Stimulated activated CD8-positive, alpha-beta memory T cell treated with anti-CD3 and anti-CD28 coated beads, Interleukin-7, amount 100 ng/mL, for 48 hours (primary cell): ENCODE data around the gene VGLL3.
"Not testable (repeated sequence)": the region's sequence is repeated elsewhere in the genome, so short reads cannot be mapped to it uniquely, and the experiment has no call there.

Experiments used
- DNase-seq, 2 donors: peaks; one replicate each; pipeline ENCODE4 v3.0.0-alpha.2; 2020; ENCODE audit warnings: low read depth in 1 of 2; ENCODE audit errors: extremely low read depth in 1 of 2

VGLL3 gene, protein sequence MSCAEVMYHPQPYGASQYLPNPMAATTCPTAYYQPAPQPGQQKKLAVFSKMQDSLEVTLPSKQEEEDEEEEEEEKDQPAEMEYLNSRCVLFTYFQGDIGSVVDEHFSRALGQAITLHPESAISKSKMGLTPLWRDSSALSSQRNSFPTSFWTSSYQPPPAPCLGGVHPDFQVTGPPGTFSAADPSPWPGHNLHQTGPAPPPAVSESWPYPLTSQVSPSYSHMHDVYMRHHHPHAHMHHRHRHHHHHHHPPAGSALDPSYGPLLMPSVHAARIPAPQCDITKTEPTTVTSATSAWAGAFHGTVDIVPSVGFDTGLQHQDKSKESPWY

DNA sequence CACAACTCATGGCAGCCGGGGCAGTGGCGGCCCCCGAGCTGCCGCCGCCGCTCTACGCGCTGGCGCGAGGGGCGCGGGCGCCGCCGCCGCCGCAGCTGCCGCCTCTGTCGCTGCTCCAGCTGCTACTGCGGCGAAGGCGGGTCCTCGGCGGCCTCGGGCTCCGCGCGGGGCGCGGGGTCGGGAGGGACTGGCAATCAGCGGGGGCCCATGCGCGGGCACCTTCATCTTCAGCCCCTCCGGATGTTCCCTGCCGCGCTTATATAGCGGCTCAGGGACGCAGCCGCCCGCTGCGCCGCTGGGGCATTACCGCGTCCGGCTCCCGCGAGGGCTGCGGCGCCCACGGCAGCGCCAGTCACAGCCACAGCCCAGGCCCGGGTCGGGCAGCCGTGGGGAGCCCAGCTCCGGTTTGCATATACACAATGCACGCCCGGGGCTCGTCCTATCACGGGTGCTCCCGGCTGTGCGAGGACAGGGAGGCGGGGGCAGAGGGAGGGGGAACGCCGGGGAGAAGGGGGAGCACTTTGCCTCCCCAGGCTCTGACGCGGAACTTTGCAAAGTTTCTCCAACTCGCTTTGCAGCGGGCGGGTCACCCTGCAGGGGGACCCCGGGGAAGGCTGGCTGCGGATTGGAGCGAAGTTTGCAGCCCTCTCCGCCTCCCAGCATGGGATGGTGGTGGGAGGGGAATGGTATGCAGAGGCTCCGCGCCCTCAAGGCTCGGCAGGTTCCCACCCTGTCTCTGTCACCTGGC is at the start of gene VGLL3:
TSS of gene VGLL3 (minus strand) at position 416 of the 748 bp plus-strand sequence. CDS start at position 10, 406 bp downstream.
- DNase-seq, result no peak

DNA sequence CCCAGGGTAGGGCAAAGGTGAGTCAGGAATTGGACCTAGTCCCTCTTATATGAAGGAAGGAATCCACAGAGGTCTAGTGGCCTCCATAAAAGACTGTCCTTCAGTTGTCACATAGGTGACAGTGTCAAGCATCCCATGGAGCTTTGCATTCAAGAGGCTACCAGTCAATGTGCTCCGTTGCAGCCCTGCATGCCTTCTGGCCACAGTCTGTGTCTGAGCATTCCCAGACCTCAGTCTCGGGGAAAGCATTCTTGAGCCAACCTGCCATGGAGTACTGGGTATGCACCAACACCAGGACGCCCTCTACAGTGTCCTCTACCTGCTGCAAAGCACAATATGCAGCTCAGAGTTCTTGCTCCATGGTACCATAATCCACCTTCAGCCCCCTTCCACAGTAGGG is 46.7 kb upstream of the VGLL3 start:
- DNase-seq, result no peak

DNA sequence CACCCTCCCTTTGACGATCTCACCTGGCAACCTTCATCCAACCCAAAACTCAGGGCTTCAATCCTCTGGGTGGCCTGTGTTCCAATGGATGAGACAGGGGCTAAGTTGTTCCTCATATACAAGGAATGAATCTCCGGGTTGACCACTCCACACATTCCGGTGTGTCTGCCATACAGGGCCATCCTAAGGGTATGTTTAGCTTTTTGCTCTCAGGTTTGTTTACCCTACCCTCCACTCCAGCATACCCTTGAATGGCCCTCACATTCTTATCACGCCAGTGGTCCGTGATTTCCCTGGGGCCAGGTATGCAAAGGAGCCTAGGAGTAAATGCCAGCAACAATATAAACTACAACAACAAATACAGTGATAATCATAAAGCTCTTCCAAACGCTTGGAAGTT is 45.7 kb upstream of the VGLL3 start:
- no peak for DNase-seq

DNA sequence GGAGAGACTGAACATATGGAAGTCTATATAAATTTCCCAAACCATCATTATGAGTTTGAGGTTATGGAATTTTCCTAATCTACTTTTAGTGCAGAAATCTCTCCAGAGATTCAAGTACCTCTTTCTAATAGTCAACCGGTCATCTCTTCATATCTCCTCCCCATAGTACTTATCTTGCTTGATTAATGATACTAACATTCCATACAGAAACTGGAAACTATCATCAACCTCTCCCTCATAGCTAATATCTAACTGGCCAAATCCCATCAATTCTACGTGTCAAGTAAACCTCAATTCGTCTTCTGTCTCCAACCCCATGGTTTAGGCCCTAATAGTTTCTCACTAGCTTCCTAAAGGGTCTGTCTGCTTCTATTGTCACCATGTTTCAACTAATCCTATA is 44.4 kb upstream of the VGLL3 start:
- no peak for DNase-seq

DNA sequence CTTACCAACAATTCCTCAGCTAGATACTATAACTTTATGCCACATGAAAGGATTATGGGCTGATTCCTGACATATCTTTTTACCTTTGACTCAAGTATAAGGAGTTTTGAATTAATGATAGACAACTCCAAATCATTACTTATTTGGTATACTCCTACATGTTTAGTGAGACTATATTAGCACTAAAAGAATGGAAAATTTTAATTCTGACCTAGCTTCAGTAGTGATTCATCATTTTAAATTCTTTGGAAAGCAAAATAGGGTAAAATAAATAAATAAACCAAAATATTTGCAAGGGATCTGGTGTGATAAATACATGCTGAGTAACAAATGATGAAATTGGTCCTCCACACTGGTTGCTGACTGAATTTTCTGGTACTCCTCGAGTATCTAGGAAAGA is 42.3 kb upstream of the VGLL3 start:
- no peak for DNase-seq

DNA sequence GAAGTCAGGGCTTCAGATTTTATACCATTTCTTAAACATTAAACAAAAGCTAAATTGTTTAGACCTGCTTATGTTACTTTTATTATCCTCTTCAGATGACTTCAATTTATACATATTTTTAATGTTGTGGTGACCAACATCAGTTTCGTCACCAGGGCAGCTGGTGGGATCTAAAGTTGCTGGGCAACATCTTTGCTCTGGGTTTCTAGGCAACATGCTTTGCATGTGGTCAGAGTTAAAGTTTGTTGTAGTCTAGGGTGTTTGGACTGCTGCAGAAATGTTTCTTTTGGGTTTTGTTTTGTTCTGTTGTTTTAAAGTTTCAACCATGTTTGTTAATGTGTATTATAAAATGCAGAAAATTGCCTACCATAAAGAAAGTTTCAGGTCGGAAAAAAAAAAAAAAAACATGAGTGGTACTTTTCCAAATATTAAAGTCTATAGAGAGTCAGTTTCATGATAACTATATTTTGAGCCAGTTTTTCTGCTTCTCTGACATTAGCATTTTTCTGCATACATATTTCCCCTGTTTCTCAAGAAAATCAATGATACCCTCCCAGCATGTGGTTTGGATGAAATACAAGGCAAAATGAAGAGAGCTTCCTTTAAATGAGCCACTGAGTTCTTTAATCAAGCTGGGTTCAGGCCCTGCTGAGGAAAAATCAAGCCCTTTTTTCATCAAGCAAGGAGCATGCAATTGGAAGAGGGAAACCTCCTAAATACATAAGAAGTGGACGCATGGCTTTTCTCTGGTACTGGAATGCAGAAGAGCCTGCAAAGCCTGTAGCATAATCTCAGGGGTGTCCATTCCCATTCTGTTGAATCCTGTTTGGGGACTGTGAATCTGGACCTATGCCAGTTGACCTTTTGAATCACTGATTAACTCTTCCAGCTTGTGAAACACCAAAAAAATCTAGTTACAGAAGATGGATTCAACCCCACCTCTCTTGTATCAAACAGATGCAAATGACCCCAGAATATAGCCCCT is 35.0 kb upstream of the VGLL3 start:
- DNase-seq, result no peak

DNA sequence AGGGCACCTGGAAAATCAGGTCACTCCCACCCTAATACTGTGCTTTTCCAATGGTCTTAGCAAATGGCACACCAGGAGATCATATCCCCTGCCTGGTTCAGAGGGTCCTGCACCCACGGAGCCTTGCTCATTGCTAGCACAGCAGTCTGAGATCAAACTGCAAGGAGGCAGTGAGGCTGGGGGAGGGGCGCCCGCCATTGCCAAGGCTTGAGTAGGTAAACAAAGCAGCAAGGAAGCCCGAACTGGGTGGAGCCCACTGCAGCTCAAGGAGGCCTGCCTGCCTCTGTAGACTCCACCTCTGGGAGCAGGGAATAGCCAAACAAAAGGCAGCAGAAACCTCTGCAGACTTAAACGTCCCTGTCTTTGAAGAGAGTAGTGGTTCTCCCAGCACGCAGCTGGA is 26.4 kb upstream of the VGLL3 start:
- not testable (repeated sequence) for DNase-seq

DNA sequence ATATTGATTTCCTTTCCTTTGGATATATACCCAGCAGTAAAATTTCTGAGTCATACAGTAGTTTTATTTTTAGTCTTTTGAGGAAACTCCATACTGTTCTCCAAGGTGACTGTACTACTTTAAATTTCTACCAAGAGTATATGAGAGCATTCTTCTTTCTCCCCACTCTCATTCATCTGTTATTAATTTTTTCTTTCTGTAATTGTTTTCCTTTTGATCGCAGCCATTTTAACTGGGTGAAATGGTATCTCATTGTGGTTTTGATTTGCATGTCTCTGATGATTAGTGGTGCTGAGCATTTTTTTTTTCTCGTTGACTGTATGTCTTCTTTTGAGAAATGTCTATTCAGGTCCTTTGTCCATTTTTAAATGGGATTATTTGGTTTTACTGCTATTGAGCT is 18.3 kb upstream of the VGLL3 start:
- no peak for DNase-seq

DNA sequence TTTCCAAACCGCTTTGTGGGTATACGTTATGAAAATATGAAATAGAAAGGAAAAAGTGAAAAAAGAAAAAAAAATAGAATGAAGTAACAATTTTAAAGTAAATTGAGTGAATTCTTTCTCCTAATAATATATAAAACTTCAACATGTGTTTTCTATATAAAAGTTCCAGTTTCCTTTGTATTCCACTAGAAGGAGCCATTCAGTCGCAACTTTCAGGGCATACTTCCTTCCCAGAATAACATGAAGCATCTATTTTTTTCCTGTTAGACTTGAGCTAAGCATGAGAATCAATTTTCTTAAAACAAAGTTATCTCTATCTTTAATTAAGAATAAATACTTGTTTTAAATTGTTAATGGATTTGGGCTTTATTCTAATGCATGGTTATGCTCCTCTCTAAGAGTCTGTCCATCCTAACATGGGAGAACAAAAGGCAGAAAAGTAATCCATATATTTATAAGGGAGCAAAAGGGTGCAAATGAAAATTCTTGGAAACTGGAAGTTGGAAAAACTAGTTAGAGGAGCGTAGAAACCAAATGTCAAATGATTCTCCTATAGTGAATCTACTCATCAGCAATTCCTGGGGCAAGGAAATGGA is 16.0 kb upstream of the VGLL3 start:
- DNase-seq, result no peak

DNA sequence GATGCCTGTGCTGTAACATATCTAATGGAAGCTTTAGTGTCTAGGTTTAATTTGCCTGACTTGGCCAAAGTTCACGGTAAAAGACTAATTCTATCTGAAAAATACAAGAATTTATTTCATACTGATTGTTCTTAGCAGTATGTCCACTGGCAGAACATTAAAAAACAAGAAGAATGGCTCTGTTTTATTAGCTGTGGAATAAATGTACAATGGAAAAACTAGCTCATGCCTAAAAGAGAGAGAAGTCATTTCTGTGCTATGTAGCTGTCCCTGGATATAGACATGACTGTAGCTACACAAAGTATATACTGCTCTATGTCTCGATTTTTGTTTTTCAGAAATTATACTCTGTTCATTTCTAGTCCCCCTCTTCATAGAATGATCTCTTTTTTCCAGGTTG is 13.9 kb upstream of the VGLL3 start:
- DNase-seq, result no peak

DNA sequence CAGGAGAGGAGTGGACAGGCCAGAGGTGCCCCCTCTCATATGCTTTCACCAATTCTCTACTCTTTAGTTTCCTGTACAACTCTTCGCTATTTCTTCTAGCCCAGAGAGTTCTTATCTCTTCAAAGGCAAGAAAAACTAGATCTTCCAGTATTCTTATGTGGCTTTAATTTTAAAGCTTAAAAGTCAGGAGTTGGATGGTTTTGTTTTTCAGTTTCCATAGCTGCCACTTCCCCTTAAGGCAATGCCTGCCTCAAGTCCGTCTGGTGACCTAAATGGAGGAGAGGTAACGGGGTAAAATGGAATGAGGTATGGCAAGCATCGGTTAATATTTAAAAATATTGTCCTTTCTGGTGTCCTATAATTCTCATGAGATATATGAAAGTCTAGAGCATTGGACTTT is 11.4 kb upstream of the VGLL3 start:
- DNase-seq, result no peak

DNA sequence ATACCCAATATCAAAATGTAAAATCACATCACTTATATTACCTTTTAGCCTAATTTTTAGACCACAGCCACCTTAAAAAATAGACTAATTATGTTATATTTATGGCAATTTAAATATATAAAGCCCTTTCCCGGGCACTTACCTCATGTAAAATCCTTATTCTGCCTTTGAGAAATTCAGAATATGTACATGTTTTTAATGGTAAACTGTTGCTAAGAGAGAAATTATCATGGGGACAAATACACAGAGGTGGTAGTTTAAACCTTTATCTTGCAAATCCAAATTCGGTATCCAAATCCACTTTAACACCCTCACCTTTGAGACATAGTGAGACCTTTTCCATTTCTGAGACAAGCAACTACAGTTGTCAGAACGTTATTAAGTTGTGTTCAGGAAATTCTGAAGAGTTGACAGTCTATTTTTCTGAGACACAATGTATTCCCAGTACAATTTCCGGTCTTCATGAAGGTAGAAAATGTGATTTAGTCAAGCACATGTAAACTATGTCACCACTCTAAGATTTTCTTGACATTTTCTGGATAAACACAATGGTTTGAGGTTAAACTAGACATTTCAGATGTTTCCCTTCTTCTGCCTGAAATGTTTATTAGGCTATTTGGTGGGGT is 10.6 kb upstream of the VGLL3 start:
- no peak for DNase-seq

DNA sequence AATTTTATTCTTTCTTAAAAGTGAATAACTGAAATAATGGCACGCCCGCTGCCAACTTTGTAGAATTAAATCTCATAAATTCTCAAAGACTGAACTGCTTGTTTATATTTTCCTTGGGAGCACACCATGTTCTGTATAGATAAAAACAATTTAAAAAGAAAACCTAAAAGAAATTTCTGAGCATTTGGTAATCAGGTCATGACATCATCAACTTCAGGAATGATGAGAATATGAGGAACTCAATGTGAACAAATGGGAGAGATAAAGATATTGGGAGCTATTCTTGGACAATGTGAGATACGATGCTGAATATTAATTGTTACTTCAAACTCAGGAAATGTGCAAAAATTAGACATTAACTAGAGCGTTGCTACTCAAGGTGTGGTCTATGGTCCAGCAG is 10.0 kb upstream of the VGLL3 start:
- DNase-seq, result no peak

DNA sequence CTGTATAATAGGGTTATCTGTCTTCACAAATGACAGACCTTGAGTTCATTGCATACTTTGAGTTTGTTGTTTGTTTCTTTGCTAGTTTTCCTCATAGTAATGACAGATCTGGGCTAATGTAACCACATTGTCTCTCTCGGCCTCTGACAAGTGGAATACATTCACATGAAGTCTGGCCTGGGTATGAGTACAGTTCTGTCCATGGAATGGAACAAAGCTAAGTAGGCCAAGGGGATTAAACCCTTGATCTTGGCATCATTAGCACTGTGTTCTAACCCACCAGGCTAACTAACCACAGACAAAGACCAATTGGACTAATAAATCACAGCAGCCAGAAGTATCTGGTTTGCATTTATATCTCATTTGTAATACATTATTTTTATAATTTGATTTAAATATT is 7.6 kb upstream of the VGLL3 start:
- no peak for DNase-seq

DNA sequence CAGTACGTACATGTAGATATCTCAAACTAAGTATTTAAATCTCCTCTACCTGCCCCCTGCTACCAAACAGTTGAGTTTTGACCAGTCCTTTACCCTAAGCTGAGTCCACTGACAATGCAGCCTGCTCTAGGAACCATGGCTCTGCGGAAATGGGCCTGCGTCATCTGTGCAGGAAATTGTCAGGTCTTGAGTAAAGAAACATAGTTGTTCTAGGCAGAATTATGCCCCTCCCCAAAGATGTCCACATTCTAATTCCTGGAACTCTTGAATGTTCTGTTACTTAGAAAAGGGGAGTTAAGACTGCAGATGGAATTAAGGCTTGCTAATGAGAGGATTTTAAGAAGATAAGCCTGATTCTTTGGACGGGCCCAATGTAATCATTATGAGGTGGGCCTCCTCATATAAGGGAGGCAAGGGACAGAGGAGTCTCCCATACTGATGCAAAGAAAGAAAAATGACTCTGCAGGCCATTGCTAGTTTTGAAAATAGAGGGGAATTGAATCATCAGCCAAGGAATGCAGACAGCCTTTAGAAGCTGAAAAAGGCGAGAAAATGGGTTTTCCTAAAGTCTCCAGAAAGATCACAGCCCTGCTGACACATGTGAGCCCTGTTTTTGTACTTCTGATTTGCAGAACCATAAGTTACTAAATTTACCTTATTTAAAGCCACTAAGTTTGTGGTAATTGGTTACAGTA is 5.5 kb upstream of the VGLL3 start:
- DNase-seq, result no peak

DNA sequence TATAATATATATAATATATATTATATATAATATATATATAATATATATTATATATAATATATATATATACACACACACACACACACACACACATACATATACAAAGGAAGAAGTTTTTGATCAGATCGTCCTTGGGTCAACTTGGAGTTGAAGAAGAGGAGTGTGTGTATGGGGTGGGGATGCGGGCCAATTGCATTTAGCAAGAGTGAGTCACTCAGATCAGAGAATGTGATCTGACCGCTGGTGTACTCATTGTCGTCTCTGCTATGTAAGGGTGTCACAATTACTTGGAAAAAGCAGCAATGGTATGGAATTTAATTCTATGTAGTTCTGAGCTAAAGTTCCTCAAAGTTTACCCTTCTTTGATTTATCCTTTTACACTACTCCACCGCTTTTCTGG is 4.6 kb upstream of the VGLL3 start:
- no peak for DNase-seq

DNA sequence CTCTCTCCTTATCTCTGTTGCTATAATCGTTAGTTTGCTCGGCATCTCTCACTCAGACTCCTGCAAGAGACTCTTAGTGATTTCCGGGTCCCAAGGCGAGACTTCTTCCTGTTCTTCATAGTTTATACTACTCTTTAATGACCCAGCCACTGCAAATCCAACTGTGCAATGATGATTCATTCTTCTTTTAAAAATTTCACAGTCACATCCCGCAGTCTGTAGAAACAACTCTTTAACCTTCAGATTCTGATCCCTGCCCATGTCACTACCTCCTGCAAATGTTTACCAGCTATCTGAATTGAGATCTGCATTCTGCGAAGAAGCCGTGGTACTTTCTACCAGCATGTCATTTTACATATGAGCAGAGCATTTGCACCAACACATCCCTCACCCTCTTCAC is 2.8 kb upstream of the VGLL3 start:
- no peak for DNase-seq

DNA sequence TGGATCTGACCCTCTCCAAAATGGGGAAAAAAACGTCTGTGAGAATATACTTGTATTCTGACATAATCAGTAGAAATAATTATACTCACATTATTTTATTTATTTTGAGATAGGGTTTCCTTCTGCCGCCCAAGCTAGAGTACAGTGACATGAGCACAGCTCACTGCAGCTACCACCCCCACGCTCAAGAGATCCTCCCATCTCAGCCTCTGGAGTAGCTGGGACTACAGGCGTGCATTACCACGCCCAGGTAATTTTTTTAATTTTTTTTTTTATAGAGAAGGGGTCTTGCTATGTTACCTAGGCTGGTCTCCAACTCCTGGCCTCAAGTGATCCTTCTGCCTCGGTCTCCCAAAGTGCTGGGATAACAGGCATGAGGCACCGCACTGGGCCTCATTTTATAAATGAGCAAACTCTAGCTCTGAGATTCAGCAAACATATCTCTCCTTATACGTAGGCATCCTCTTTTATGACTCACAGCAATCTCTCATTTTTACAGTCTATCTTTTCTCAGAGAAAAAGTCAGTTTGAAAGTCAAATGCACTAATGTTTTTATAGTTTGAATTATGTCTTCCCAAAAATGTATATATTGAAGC is 989 bp upstream of the VGLL3 start:
- DNase-seq, result no peak

DNA sequence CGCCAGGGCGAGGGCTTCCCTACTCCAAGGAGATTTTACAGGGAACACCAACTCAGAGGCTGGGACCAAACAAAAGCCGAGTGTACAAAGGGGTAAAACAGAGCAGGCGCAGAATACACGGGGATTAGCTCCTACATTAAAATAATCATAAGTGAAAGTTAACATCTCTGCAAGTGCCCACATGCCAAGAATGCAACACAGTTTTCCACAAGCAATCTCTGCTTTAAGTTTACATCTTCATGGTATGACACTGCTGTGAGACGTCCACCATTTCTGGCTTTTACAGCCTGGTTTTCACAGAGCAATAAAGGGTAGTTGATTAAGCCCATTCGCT is 500 bp upstream of the VGLL3 start:
- DNase-seq, result no peak
